CD4-positive, CD25-positive, alpha-beta regulatory T cell (primary cell): ENCODE results near the gene DACH2. TPM values are rescaled to one million over a fixed set of nuclear protein-coding genes. Genes with fewer than 3 reads are reported as not detected.

Experiments
- ATAC-seq, 2 donors: fragments of 150-1000 bp; cut with Tn5 transposase; one replicate each; pipeline ENCODE4 v1.10.0; 2021; ENCODE audit warnings: low read depth in 2 of 2, moderate number of reproducible peaks in 2 of 2, moderate library complexity in 1 of 2
- DNase-seq, 3 donors: peaks; one replicate each; pipeline versions ENCODE4 v3.0.0 to v3.0.0-alpha.2; 2012 to 2022; ENCODE audit warnings: mixed read lengths in 1 of 3
- H3K27ac ChIP-seq: one replicate; pipeline ENCODE4 v1.7.0; 2013; ENCODE audit warnings: mild to moderate bottlenecking, low read length; ENCODE audit not compliant: insufficient read depth, poor library complexity, severe bottlenecking
- H3K27me3 ChIP-seq: one replicate; pipeline ENCODE4 v1.7.0; 2013; ENCODE audit warnings: low read length; ENCODE audit not compliant: control insufficient read depth, insufficient read depth
- H3K36me3 ChIP-seq: one replicate; pipeline ENCODE4 v1.7.0; 2013; ENCODE audit warnings: mild to moderate bottlenecking, low read length, moderate library complexity; ENCODE audit not compliant: control insufficient read depth, insufficient read depth
- H3K4me1 ChIP-seq: 2 replicates; pipeline ENCODE4 v1.7.0; 2013; ENCODE audit warnings: mild to moderate bottlenecking, low read length; ENCODE audit not compliant: insufficient read depth, control insufficient read depth, poor library complexity, severe bottlenecking
- H3K4me3 ChIP-seq: one replicate; pipeline ENCODE4 v1.7.0; 2013; ENCODE audit warnings: low read depth, mild to moderate bottlenecking, low read length, moderate library complexity
- H3K9me3 ChIP-seq, 2 experiments: 1 replicate in 1 of 2; 2 replicates in 1 of 2; pipeline ENCODE4 v1.7.0; 2013; ENCODE audit warnings: low read length in 2 of 2, mild to moderate bottlenecking in 1 of 2, moderate library complexity in 1 of 2; ENCODE audit not compliant: control insufficient read depth in 2 of 2
- H3K27ac Mint-ChIP-seq, 3 donors: one replicate each; pipeline ENCODE4 v1.8.0; 2020 to 2022; ENCODE audit warnings: mild to moderate bottlenecking in 3 of 3, mixed read lengths in 3 of 3, moderate library complexity in 2 of 3
- H3K27me3 Mint-ChIP-seq: one replicate; pipeline ENCODE4 v1.8.0; 2022; ENCODE audit warnings: mild to moderate bottlenecking, mixed read lengths
- H3K36me3 Mint-ChIP-seq: one replicate; pipeline ENCODE4 v1.8.0; 2020; ENCODE audit warnings: mixed read lengths
- H3K4me1 Mint-ChIP-seq, 4 donors: one replicate each; pipeline ENCODE4 v1.8.0; 2020 to 2022; ENCODE audit warnings: mixed read lengths in 4 of 4, mild to moderate bottlenecking in 1 of 4
- H3K4me3 Mint-ChIP-seq, 4 donors: one replicate each; pipeline ENCODE4 v1.8.0; 2020 to 2022; ENCODE audit warnings: mild to moderate bottlenecking in 4 of 4, mixed read lengths in 4 of 4, moderate library complexity in 3 of 4
- H3K9me3 Mint-ChIP-seq, 7 donors: one replicate each; pipeline ENCODE4 v1.8.0; 2020 to 2022; ENCODE audit warnings: mixed read lengths in 7 of 7, mild to moderate bottlenecking in 3 of 7, moderate library complexity in 2 of 7
- polyA plus RNA-seq, 4 donors: library from polyadenylated mRNA; unstranded; fragments of 300-500 nt; fragmentation: Illumina TruSeq; gene quantifications; one replicate each; pipeline ENCODE4 v1.2.3, GENCODE V29; 2021
- total RNA-seq: library from RNA; stranded (reverse); gene quantifications from one replicate; pipeline ENCODE4 v1.2.3, GENCODE V29; 2022

DACH2 gene
- total and polyA plus RNA-seq, 5 donors from 2014 or later, result not detected

DNA sequence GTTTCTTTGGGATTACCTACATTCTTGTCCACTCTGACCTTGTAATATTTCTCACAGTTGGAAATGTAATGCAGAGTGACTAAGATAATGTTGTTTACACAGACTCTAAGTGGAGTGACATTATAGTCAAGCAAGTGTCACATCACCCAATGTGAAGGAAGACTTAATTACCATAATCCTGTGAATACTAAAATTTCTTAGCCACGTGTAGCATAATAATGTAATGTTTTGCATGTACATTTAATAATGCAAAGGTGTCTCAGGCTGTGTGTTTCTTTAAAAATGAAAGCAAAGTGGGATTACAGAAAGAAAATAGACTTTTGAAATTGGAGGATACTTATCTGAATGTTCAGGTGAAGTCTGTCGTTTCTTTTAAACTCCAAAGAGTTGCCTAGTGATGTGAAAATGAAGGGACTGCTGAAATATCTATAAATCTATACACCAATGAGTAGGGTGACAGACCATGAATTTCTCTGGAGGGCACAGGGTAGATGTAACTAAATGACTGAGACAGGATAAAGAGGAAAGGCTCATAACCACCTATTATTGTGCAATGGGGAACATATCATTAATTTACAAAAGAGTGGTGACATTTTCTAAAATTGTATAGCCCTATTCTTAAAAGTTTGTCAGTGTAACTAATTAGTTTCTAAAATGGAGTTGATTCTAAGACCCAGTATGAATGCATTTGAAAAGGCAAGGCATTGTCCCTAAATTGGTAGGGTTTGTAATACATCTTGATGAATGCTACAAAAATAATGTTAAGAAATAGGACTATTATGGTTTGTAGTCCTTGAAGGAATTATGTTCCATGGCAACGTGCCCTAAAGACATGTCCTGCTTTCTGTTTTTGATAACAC, 235.7 kb downstream of the DACH2 start:
- H3K27ac Mint-ChIP-seq, result no peak overlapping the region
- no peak overlapping the region for H3K4me3 Mint-ChIP-seq
- ATAC-seq (no peak), DNase-seq (no peak)
- H3K9me3 Mint-ChIP-seq, result peaks cover 0 to 2% (median 0%) of the 10 kb centered on the region in 7 donors
- H3K27me3 ChIP-seq, result no peaks in the 10 kb centered on the region
- H3K4me1 Mint-ChIP-seq, result no peaks in the 10 kb centered on the region
- no peak overlapping the region for H3K27ac ChIP-seq
- H3K27me3 Mint-ChIP-seq, result no peaks in the 10 kb centered on the region
- no peaks in the 10 kb centered on the region for H3K9me3 ChIP-seq
- no peaks in the 10 kb centered on the region for H3K36me3 ChIP-seq
- no peaks in the 10 kb centered on the region for H3K4me1 ChIP-seq
- H3K4me3 ChIP-seq, result no peak overlapping the region
- H3K36me3 Mint-ChIP-seq, result no peaks in the 10 kb centered on the region

DNA sequence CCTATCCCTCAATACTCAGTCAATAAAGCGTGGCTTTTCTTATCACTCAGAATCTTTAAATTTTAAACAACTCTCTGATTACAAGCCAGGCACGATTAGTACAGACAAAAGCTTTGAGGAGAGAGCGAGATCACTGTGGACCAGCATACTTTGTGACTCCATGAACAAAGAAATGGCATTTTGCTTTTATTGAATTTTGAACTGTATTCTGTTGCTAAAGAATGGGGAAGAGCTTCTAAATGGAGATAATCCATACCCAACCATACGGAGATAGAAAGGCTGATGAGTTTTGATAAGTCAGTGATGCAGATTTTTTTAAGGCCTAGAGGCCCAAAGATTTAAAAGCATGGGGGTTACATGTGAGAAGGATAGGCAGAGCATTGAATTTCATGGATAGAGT, 259.1 kb downstream of the DACH2 start:
- no peak for DNase-seq
- no peak overlapping the region for H3K27ac ChIP-seq
- no peak overlapping the region for H3K4me3 Mint-ChIP-seq
- H3K36me3 ChIP-seq, result no peaks in the 10 kb centered on the region
- no peaks in the 10 kb centered on the region for H3K27me3 ChIP-seq
- H3K4me1 Mint-ChIP-seq, result no peaks in the 10 kb centered on the region
- H3K36me3 Mint-ChIP-seq, result no peaks in the 10 kb centered on the region
- no peaks in the 10 kb centered on the region for H3K4me1 ChIP-seq
- peaks cover 0 to 4% (median 0%) of the 10 kb centered on the region in 7 donors for H3K9me3 Mint-ChIP-seq
- H3K9me3 ChIP-seq, result no peaks in the 10 kb centered on the region
- ATAC-seq, result no peak
- no peak overlapping the region for H3K27ac Mint-ChIP-seq
- no peak overlapping the region for H3K4me3 ChIP-seq
- no peaks in the 10 kb centered on the region for H3K27me3 Mint-ChIP-seq

DNA sequence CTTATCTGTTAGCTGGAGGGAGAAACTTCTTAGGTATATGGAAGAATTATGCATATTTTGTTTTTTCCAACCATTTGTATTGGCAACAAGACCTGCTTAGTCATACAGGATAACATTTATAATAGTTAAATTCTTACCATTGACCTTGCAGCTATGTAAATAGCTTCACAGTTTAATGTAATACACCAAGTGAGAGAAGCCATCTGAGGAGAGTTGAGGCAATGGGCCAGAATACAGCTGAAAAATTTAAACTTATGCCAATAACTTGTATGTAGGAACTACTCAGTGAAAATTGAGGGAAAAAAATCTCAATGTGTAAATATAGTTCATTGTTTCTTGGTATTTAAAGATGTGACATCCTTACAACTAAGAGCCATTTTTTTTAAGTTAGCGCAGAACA, 273.5 kb downstream of the DACH2 start:
- Mint-ChIP-seq H3K27me3 (no peaks in the 10 kb centered on the region), H3K27ac (no peak overlapping the region), H3K9me3 (peaks cover 0 to 6% (median 3%) of the 10 kb centered on the region in 7 donors), H3K4me1 (no peaks in the 10 kb centered on the region), H3K36me3 (no peaks in the 10 kb centered on the region), H3K4me3 (no peak overlapping the region)
- H3K36me3 ChIP-seq, result no peaks in the 10 kb centered on the region
- H3K27ac ChIP-seq, result no peak overlapping the region
- no peak overlapping the region for H3K4me3 ChIP-seq
- H3K9me3 ChIP-seq, result no peaks in the 10 kb centered on the region
- no peaks in the 10 kb centered on the region for H3K27me3 ChIP-seq
- ATAC-seq, result no peak
- no peaks in the 10 kb centered on the region for H3K4me1 ChIP-seq
- DNase-seq, result no peak

DNA sequence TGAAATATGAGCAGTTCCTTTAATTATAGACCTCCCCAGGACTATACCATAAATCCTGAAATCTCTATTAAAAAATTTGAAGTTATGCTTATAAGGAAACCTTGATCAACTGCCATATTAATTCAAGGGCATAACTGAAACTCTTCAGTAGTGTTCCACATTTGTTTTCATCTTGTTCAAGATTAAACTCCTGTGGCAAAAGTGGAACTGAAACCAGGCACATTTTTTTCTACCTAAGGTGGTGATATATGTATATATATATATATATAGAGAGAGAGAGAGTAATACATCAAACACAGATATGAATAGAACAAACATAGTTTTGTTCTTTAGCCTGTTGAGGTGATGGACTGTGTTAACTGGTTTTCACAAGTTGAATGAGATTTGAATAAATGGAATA, 287.9 kb downstream of the DACH2 start:
- H3K27me3 ChIP-seq, result no peaks in the 10 kb centered on the region
- H3K27ac ChIP-seq, result no peak overlapping the region
- no peaks in the 10 kb centered on the region for H3K4me1 ChIP-seq
- no peaks in the 10 kb centered on the region for H3K27me3 Mint-ChIP-seq
- H3K4me1 Mint-ChIP-seq, result no peaks in the 10 kb centered on the region
- H3K36me3 Mint-ChIP-seq, result no peaks in the 10 kb centered on the region
- no peaks in the 10 kb centered on the region for H3K36me3 ChIP-seq
- ATAC-seq (no peak), DNase-seq (no peak)
- no peak overlapping the region for H3K4me3 Mint-ChIP-seq
- H3K9me3 ChIP-seq, result no peaks in the 10 kb centered on the region
- H3K27ac Mint-ChIP-seq, result no peak overlapping the region
- H3K9me3 Mint-ChIP-seq, result peaks cover 0 to 7% (median 2%) of the 10 kb centered on the region in 7 donors
- no peak overlapping the region for H3K4me3 ChIP-seq

DNA sequence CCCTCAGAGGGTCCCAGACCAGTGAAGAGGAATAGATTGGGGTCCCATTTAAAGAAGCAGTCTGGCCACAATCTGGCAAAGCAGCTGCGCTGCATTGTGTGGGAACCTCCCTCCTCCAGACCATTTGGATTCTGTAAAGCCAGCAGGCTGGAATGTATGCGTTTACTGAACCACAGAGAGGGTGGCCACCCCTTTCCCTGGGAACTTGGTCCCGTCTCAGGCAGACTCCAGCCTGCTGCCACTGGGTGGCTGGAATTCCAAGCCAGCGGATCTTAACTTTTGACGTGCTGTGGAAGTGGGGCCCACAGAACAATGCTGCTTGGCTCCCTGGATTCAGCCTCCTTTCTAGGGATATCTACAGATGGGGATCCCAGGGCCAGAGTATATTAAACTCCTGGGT, 307.2 kb downstream of the DACH2 start:
- Mint-ChIP-seq H3K27ac (no peak overlapping the region), H3K9me3 (peaks cover 0 to 4% (median 0%) of the 10 kb centered on the region in 7 donors), H3K36me3 (no peaks in the 10 kb centered on the region), H3K4me1 (no peaks in the 10 kb centered on the region), H3K27me3 (no peaks in the 10 kb centered on the region), H3K4me3 (no peak overlapping the region)
- Histone ChIP-seq H3K27me3 (no peaks in the 10 kb centered on the region), H3K9me3 (peaks cover 0 to 2% of the 10 kb centered on the region in 2 experiments), H3K4me1 (no peaks in the 10 kb centered on the region), H3K27ac (no peak overlapping the region), H3K36me3 (no peaks in the 10 kb centered on the region), H3K4me3 (no peak overlapping the region)
- ATAC-seq (no peak), DNase-seq (no peak)

DNA sequence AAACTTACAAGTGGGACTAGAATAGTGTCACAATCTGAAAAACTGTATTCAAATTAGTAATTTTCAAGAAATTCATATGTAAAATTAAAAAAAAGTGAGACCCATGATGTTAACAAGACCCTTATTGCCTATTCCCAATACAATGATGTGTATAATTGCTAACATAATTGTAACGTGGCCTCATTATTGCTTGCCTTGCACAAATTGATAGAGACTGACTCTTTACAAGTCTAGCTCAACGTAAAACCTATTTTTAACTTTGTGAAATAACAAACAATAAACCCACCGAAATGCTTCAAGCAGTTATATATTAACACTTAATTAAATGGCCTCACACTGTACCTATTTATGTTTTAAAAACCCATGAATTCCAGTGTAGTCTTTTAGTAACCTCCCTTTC, 312.5 kb downstream of the DACH2 start:
- Histone ChIP-seq H3K4me1 (no peaks in the 10 kb centered on the region), H3K27me3 (no peaks in the 10 kb centered on the region), H3K27ac (no peak overlapping the region), H3K4me3 (no peak overlapping the region), H3K9me3 (peaks cover 0 to 2% of the 10 kb centered on the region in 2 experiments), H3K36me3 (no peaks in the 10 kb centered on the region)
- Mint-ChIP-seq H3K27me3 (no peaks in the 10 kb centered on the region), H3K36me3 (no peaks in the 10 kb centered on the region), H3K4me1 (no peaks in the 10 kb centered on the region), H3K27ac (no peak overlapping the region), H3K9me3 (peaks cover 0 to 9% (median 0%) of the 10 kb centered on the region in 7 donors), H3K4me3 (no peak overlapping the region)
- ATAC-seq, result no peak
- DNase-seq, result no peak

DNA sequence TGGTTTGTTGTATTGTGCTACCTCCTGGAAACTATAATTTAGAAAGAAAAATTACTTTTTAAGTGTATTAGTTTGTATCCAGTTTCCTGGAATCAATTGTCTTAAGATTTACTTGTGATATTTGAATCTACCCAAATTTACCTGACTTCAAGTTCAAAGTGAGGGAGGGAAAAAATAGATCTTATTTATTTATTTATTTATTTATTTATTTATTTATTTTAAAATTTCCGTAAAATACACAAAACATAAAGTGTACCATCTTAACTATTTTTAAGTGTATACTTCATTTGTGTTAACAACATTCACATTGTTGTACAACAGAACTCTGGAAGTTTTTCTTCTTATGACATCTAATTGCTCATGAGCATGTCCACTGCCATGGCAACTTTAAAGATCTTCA, 356.0 kb downstream of the DACH2 start:
- Histone ChIP-seq H3K36me3 (no peaks in the 10 kb centered on the region), H3K27me3 (no peaks in the 10 kb centered on the region), H3K4me3 (no peak overlapping the region), H3K4me1 (no peaks in the 10 kb centered on the region), H3K9me3 (peaks cover 0 to 2% of the 10 kb centered on the region in 2 experiments), H3K27ac (no peak overlapping the region)
- Mint-ChIP-seq H3K9me3 (peaks cover 0 to 3% (median 0%) of the 10 kb centered on the region in 7 donors), H3K27ac (no peak overlapping the region), H3K4me1 (no peaks in the 10 kb centered on the region), H3K4me3 (no peak overlapping the region), H3K27me3 (no peaks in the 10 kb centered on the region), H3K36me3 (no peaks in the 10 kb centered on the region)
- DNase-seq, result no peak
- ATAC-seq, result no peak

DNA sequence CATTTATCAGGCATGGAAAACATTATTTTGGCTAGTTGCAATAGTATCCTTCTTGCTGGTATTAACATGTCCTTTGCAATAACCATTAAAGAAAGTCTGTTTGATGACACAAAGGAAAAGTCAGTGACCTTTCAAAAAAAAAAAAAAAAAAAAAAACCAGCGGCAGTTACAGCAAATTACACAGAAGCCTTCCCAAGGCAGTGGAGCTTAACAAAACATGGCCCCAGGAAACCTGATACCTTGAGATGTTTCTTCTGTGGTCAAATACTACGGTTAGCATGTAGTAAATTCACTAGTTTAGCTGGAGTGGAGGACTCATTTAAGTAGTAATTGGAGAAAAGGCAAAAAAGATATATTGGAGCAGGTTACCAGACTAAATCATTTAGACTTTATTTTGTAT, 359.1 kb downstream of the DACH2 start:
- Histone ChIP-seq H3K4me3 (no peak overlapping the region), H3K4me1 (no peaks in the 10 kb centered on the region), H3K27ac (no peak overlapping the region), H3K36me3 (no peaks in the 10 kb centered on the region), H3K9me3 (peaks cover 0 to 2% of the 10 kb centered on the region in 2 experiments), H3K27me3 (no peaks in the 10 kb centered on the region)
- ATAC-seq (no peak), DNase-seq (no peak)
- Mint-ChIP-seq H3K9me3 (peaks cover 0 to 8% (median 0%) of the 10 kb centered on the region in 7 donors), H3K36me3 (no peaks in the 10 kb centered on the region), H3K4me1 (no peaks in the 10 kb centered on the region), H3K27ac (no peak overlapping the region), H3K4me3 (no peak overlapping the region), H3K27me3 (no peaks in the 10 kb centered on the region)
